Caco-2 (cell line): ENCODE measurements around the gene PPP4R3B. TPM values are rescaled to one million over a fixed set of nuclear protein-coding genes. Genes with fewer than 3 reads are reported as not detected.

ENCODE experiments used
- BruUV-seq: library from RNA; stranded (reverse); fragments of 400-500 nt; replicated peaks from 2 replicates; lab custom pipeline; 2021; lab: Mats Ljungman, UMichigan
- CTCF ChIA-PET: fragments of 300-600 bp; sonication (Branson Sonifier 250); formaldehyde crosslinking; loops from one replicate; lab custom pipeline; 2022; ENCODE audit warnings: antibody characterized with exemption; lab: Charles Lee
- POLR2A ChIA-PET: fragments of 300-600 bp; sonication (Branson Sonifier 250); formaldehyde crosslinking; loops from one replicate; lab custom pipeline; 2022; ENCODE audit warnings: antibody characterized with exemption; lab: Charles Lee
- DNase-seq, 2 experiments: peaks; one replicate each; pipeline versions ENCODE4 v3.0.0 to v3.0.0-alpha.2; 2020 to 2022
- H3K27me3 ChIP-seq: replicated peaks from 2 replicates; pipeline ENCODE4 v1.6.0; 2011; ENCODE audit warnings: low read length; ENCODE audit not compliant: control insufficient read depth, insufficient read depth
- H3K36me3 ChIP-seq: 2 replicates; pipeline ENCODE4 v1.5.1; 2011; ENCODE audit warnings: low read length; ENCODE audit not compliant: control insufficient read depth, insufficient read depth
- H3K4me1 ChIP-seq: fragments of 250-450 bp; sonication (Bioruptor Pico); 2 replicates; pipeline ENCODE4 v1.5.1; 2020; ENCODE audit warnings: mild to moderate bottlenecking
- H3K4me3 ChIP-seq: 2 replicates; pipeline ENCODE4 v1.5.1; 2011; ENCODE audit warnings: low read depth, mild to moderate bottlenecking, control low read depth, low read length
- H3K9me3 ChIP-seq: fragments of 250-450 bp; sonication (Bioruptor Pico); 2 replicates; pipeline ENCODE4 v1.5.1; 2020; ENCODE audit warnings: mild to moderate bottlenecking, moderate library complexity
- H3K27ac Mint-ChIP-seq: one replicate; pipeline ENCODE4 v1.8.0; 2022; ENCODE audit warnings: mixed read lengths; ENCODE audit not compliant: unreplicated experiment
- H3K27me3 Mint-ChIP-seq: one replicate; pipeline ENCODE4 v1.8.0; 2022; ENCODE audit warnings: mixed read lengths; ENCODE audit not compliant: insufficient read depth, unreplicated experiment
- H3K36me3 Mint-ChIP-seq: one replicate; pipeline ENCODE4 v1.8.0; 2022; ENCODE audit warnings: mild to moderate bottlenecking, mixed read lengths; ENCODE audit not compliant: insufficient read depth, unreplicated experiment
- H3K4me1 Mint-ChIP-seq: one replicate; pipeline ENCODE4 v1.8.0; 2022; ENCODE audit warnings: low read depth, mixed read lengths; ENCODE audit not compliant: unreplicated experiment
- H3K4me3 Mint-ChIP-seq: one replicate; pipeline ENCODE4 v1.8.0; 2022; ENCODE audit warnings: mild to moderate bottlenecking, moderate library complexity, mixed read lengths; ENCODE audit not compliant: unreplicated experiment
- H3K9me3 Mint-ChIP-seq: one replicate; pipeline ENCODE4 v1.8.0; 2022; ENCODE audit warnings: mixed read lengths; ENCODE audit not compliant: unreplicated experiment
- CTCF ChIP-seq, 2 experiments: fragments of 200-600 bp in 1 of 2; IDR thresholded peaks; 1 replicate in 1 of 2; 2 replicates in 1 of 2; pipeline versions ENCODE4 v1.5.1 to v1.8.0; 2011 to 2022; ENCODE audit warnings: antibody characterized with exemption in 1 of 2, control low read depth in 1 of 2, inconsistent platforms in 1 of 2, low read depth in 1 of 2, low read length in 1 of 2, mild to moderate bottlenecking in 1 of 2, moderate library complexity in 1 of 2; ENCODE audit not compliant: insufficient read depth in 1 of 2, severe bottlenecking in 1 of 2, unreplicated experiment in 1 of 2
- intact Hi-C: fragments of 100-400 bp; cut with micrococcal nuclease; formaldehyde crosslinking; loops from one replicate; pipeline ENCODE4 v1.10.0; 2022; ENCODE audit not compliant: unreplicated experiment
- total RNA-seq: library from RNA; stranded (reverse); gene quantifications from 2 replicates; pipeline ENCODE4 v1.2.3, GENCODE V29; 2022

Gene PPP4R3B
- total RNA-seq, 1 experiment from 2014 or later: 54.7 TPM

GRCh38 chr2:55592130-55592529, 25.3 kb downstream of the PPP4R3B start:
- POLR2A ChIA-PET: no interaction called here
- Mint-ChIP-seq H3K36me3 (peaks cover 48% of the 10 kb centered on the region), H3K27ac (no peak overlapping the region), H3K4me3 (no peak overlapping the region), H3K9me3 (no peaks in the 10 kb centered on the region), H3K27me3 (no peaks in the 10 kb centered on the region), H3K4me1 (no peaks in the 10 kb centered on the region)
- CTCF ChIA-PET: no interaction called here
- no peak for DNase-seq
- Histone ChIP-seq H3K4me1 (no peaks in the 10 kb centered on the region), H3K27me3 (no peaks in the 10 kb centered on the region), H3K9me3 (no peaks in the 10 kb centered on the region), H3K36me3 (no peaks in the 10 kb centered on the region; the same call in 1 of the 2 replicates), H3K4me3 (no peak overlapping the region)
- no peak for TF ChIP-seq CTCF (IDR thresholded peaks at IDR 0.05; ENCODE audit: insufficient read depth in 1 of 2, low read depth in 1 of 2, low read length in 1 of 2, severe bottlenecking in 1 of 2, unreplicated experiment in 1 of 2)
- BruUV-seq: no TSS peak
- intact Hi-C loops: no loop called here

GRCh38 chr2:55590810-55591440, 26.5 kb downstream of the PPP4R3B start:
- H3K4me1 ChIP-seq: no peaks in the 10 kb centered on the region
- intact Hi-C loops: no loop called here
- no peaks in the 10 kb centered on the region; the same call in 1 of the 2 replicates for H3K36me3 ChIP-seq
- no TSS peak for BruUV-seq
- no peak for TF ChIP-seq CTCF (IDR thresholded peaks at IDR 0.05; ENCODE audit: insufficient read depth in 1 of 2, low read depth in 1 of 2, low read length in 1 of 2, severe bottlenecking in 1 of 2, unreplicated experiment in 1 of 2)
- H3K36me3 Mint-ChIP-seq: peaks cover 40% of the 10 kb centered on the region
- H3K9me3 Mint-ChIP-seq: no peaks in the 10 kb centered on the region
- H3K27me3 ChIP-seq: no peaks in the 10 kb centered on the region
- no peaks in the 10 kb centered on the region for H3K4me1 Mint-ChIP-seq
- no peak overlapping the region for H3K27ac Mint-ChIP-seq
- H3K27me3 Mint-ChIP-seq: no peaks in the 10 kb centered on the region
- no peak overlapping the region for H3K4me3 Mint-ChIP-seq
- DNase-seq: no peak
- H3K4me3 ChIP-seq: no peak overlapping the region
- no peaks in the 10 kb centered on the region for H3K9me3 ChIP-seq
- ChIA-PET CTCF (no interaction called here), POLR2A (no interaction called here)

- H3K36me3 ChIP-seq: no peaks in the 10 kb centered on the region
These were observed 31.9 kb downstream of the PPP4R3B start for GRCh38 chr2:55585451-55586080.

More at GRCh38 chr2:55585451-55586080, 31.9 kb downstream of the PPP4R3B start:
- Histone ChIP-seq H3K9me3 (no peaks in the 10 kb centered on the region), H3K27me3 (no peaks in the 10 kb centered on the region), H3K4me3 (no peak overlapping the region), H3K4me1 (no peaks in the 10 kb centered on the region)
- H3K27me3 Mint-ChIP-seq: no peaks in the 10 kb centered on the region
- no peaks in the 10 kb centered on the region for H3K9me3 Mint-ChIP-seq
- peaks cover 50% of the 10 kb centered on the region for H3K36me3 Mint-ChIP-seq
- intact Hi-C loops: no loop called here
- H3K4me3 Mint-ChIP-seq: no peak overlapping the region
- ChIA-PET CTCF (no interaction called here), POLR2A (no interaction called here)
- H3K27ac Mint-ChIP-seq: no peak overlapping the region
- BruUV-seq: no TSS peak
- no peaks in the 10 kb centered on the region for H3K4me1 Mint-ChIP-seq
- TF ChIP-seq CTCF (IDR thresholded peaks at IDR 0.05; ENCODE audit: insufficient read depth in 1 of 2, low read depth in 1 of 2, low read length in 1 of 2, severe bottlenecking in 1 of 2, unreplicated experiment in 1 of 2): no peak
- DNase-seq: no peak
